MM.1S (cell line): ENCODE results near the gene PTPRD.

Experiments used
- EZH2 ChIP-seq: fragments of 300-600 bp; sonication (generic); optimal IDR thresholded peaks from 2 replicates; pipeline ENCODE3; 2017; ENCODE audit warnings: low read depth, mild to moderate bottlenecking, antibody characterized with exemption, low read length, mixed read lengths
- TF ChIP-seq, protein P1 (sequence below): fragments of 300-600 bp; sonication (generic); IDR thresholded peaks from 2 replicates; pipeline ENCODE4 v1.5.1; 2016; ENCODE audit warnings: antibody characterized with exemption, low read length, mixed read lengths

DNA sequence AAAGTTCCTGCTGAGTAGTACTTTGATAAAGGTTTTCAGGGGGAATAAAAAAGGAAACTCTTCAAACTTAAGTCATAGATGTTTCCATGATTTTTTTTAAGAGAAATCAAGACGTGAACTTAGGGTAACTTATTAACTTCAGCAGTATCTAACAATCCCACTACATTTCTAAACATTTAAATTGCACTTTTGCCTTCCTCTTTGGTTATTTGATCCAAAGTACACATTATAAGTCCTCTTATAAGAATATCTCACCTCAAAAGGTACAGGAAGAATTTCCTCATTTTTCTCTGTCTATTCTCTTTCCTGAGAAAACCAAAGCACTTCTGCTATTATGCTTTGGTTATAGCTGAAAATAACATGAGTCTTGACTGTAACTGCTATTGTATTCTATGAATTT is 7.9 kb downstream of the PTPRD start:
- TF ChIP-seq, protein P1, sequence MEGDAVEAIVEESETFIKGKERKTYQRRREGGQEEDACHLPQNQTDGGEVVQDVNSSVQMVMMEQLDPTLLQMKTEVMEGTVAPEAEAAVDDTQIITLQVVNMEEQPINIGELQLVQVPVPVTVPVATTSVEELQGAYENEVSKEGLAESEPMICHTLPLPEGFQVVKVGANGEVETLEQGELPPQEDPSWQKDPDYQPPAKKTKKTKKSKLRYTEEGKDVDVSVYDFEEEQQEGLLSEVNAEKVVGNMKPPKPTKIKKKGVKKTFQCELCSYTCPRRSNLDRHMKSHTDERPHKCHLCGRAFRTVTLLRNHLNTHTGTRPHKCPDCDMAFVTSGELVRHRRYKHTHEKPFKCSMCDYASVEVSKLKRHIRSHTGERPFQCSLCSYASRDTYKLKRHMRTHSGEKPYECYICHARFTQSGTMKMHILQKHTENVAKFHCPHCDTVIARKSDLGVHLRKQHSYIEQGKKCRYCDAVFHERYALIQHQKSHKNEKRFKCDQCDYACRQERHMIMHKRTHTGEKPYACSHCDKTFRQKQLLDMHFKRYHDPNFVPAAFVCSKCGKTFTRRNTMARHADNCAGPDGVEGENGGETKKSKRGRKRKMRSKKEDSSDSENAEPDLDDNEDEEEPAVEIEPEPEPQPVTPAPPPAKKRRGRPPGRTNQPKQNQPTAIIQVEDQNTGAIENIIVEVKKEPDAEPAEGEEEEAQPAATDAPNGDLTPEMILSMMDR = no peak
- TF ChIP-seq EZH2 = no peak
